C4-2B (cell line): ENCODE results near the gene MAS1L.

Source experiments
- ZFX ChIP-seq: fragments of 450-650 bp; IDR thresholded peaks from 2 replicates; pipeline ENCODE4 v1.6.1; 2017
- TF ChIP-seq, protein P1 (sequence below): fragments of 450-650 bp; conservative IDR thresholded peaks from 2 replicates; pipeline ENCODE4 v1.5.1; 2017; ENCODE audit warnings: mild to moderate bottlenecking

- TF ChIP-seq, protein P1, sequence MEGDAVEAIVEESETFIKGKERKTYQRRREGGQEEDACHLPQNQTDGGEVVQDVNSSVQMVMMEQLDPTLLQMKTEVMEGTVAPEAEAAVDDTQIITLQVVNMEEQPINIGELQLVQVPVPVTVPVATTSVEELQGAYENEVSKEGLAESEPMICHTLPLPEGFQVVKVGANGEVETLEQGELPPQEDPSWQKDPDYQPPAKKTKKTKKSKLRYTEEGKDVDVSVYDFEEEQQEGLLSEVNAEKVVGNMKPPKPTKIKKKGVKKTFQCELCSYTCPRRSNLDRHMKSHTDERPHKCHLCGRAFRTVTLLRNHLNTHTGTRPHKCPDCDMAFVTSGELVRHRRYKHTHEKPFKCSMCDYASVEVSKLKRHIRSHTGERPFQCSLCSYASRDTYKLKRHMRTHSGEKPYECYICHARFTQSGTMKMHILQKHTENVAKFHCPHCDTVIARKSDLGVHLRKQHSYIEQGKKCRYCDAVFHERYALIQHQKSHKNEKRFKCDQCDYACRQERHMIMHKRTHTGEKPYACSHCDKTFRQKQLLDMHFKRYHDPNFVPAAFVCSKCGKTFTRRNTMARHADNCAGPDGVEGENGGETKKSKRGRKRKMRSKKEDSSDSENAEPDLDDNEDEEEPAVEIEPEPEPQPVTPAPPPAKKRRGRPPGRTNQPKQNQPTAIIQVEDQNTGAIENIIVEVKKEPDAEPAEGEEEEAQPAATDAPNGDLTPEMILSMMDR, result no peak
- TF ChIP-seq ZFX, result no peak
Measured at GRCh38 chr6:29519291-29520010, 31.7 kb upstream of the MAS1L start.
